ENCODE measurements around the gene EI24.

DNA sequence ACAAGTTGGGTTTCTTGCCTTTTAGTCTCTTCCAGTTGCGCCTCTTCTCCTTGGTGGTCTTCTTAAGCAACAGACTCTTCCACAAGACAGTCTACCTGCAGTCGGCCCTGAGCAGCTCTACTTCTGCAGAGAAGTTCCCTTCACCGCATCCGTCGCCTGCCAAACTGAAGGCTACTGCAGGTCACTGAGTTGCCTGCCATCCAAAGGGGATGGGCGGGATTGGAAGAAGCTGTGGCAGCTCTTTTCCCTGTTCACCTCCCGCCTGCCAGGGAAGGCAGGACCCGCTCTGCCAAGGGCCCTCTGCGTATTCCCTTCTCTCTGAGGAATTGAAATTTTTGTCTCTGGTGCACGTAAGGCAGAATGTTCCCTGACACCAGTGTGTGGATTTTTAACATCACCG, 14.2 kb downstream of the EI24 start:
- TF ChIP-seq POLR2A (IDR thresholded peaks at IDR 0.05; ENCODE audit: low read length) (no peak), GATA1 (IDR thresholded peaks at IDR 0.05; ENCODE audit: low read depth, low read length) (no peak)

Data from erythroblast (primary cell).